DOHH2 (cell line): ENCODE measurements around the gene SYK.

Experiments
- H3F3A ChIP-seq: fragments of 200-600 bp; sonication (generic), shearing (Covaris generic); 2 replicates; pipeline ENCODE4 v1.6.0; 2016; ENCODE audit warnings: antibody characterized with exemption, mild to moderate bottlenecking; ENCODE audit not compliant: control insufficient read depth, insufficient read depth
- H3K27ac ChIP-seq: fragments of 200-600 bp; sonication (generic); 2 replicates; pipeline ENCODE4 v1.5.1; 2014; ENCODE audit warnings: low read depth, mild to moderate bottlenecking, low read length, moderate library complexity
- H3K27me3 ChIP-seq: fragments of 200-600 bp; sonication (generic); 2 replicates; pipeline ENCODE4 v1.6.1; 2014; ENCODE audit warnings: mild to moderate bottlenecking, low read length, mixed read lengths; ENCODE audit not compliant: control insufficient read depth
- H3K36me3 ChIP-seq: fragments of 200-600 bp; sonication (generic); 2 replicates; pipeline ENCODE4 v1.6.1; 2014; ENCODE audit warnings: mild to moderate bottlenecking, low read length, moderate library complexity, mixed read lengths; ENCODE audit not compliant: control insufficient read depth
- H3K4me1 ChIP-seq: fragments of 200-600 bp; sonication (generic); 2 replicates; pipeline ENCODE4 v1.6.1; 2014; ENCODE audit warnings: mild to moderate bottlenecking, low read length, mixed read lengths; ENCODE audit not compliant: control insufficient read depth
- H3K4me2 ChIP-seq: fragments of 200-600 bp; sonication (generic); 2 replicates; pipeline ENCODE4 v1.6.0; 2014; ENCODE audit warnings: mild to moderate bottlenecking, low read length, moderate library complexity
- H3K4me3 ChIP-seq: fragments of 200-600 bp; sonication (generic); 2 replicates; pipeline ENCODE4 v1.5.1; 2014; ENCODE audit warnings: mild to moderate bottlenecking, low read length, mixed read lengths
- H3K79me2 ChIP-seq: fragments of 200-600 bp; sonication (generic); 2 replicates; pipeline ENCODE4 v1.6.1; 2014; ENCODE audit warnings: mild to moderate bottlenecking, low read length, mixed read lengths; ENCODE audit not compliant: control insufficient read depth
- H3K9me2 ChIP-seq: fragments of 200-600 bp; sonication (generic); replicated peaks from 2 replicates; pipeline ENCODE4 v1.6.1; 2014; ENCODE audit warnings: mild to moderate bottlenecking, low read length, mixed read lengths; ENCODE audit not compliant: control insufficient read depth
- H3K9me3 ChIP-seq: fragments of 200-600 bp; sonication (generic); 2 replicates; pipeline ENCODE4 v1.6.1; 2014; ENCODE audit warnings: antibody characterized with exemption, low read length, mixed read lengths; ENCODE audit not compliant: control insufficient read depth, insufficient read depth
- H4K20me1 ChIP-seq: fragments of 200-600 bp; sonication (generic); 2 replicates; pipeline ENCODE4 v1.6.0; 2014; ENCODE audit warnings: low read depth, mild to moderate bottlenecking, antibody characterized with exemption, low read length, moderate library complexity; ENCODE audit not compliant: control insufficient read depth, insufficient read depth
- EZH2phosphoT487 ChIP-seq: fragments of 200-600 bp; sonication (generic); IDR thresholded peaks from 2 replicates; pipeline ENCODE4 v1.6.1; 2017; ENCODE audit warnings: borderline replicate concordance, mild to moderate bottlenecking, antibody characterized with exemption, low read length, moderate library complexity, mixed read lengths
- TF ChIP-seq, protein P1 (sequence below): fragments of 200-600 bp; sonication (generic); IDR thresholded peaks from one replicate; pipeline ENCODE4 v1.5.1; 2014; ENCODE audit warnings: antibody characterized with exemption, mild to moderate bottlenecking, low read depth, low read length; ENCODE audit not compliant: poor library complexity, severe bottlenecking

Gene SYK

GRCh38 chr9:90810691-90811090, 9.1 kb downstream of the SYK start:
- Histone ChIP-seq H3K4me3 (peak overlapping the region; percentile 93), H3K36me3 (peaks cover 92% of the 10 kb centered on the region), H3F3A (peaks cover 46% of the 10 kb centered on the region), H3K9me3 (no peaks in the 10 kb centered on the region), H3K27ac (peak overlapping the region; percentile 93), H3K4me1 (peaks cover 100% of the 10 kb centered on the region), H3K79me2 (peaks cover 100% of the 10 kb centered on the region), H3K27me3 (no peaks in the 10 kb centered on the region), H3K4me2 (peak overlapping the region; percentile 92), H3K9me2 (no peaks in the 10 kb centered on the region), H4K20me1 (no peaks in the 10 kb centered on the region)
- TF ChIP-seq, protein P1, sequence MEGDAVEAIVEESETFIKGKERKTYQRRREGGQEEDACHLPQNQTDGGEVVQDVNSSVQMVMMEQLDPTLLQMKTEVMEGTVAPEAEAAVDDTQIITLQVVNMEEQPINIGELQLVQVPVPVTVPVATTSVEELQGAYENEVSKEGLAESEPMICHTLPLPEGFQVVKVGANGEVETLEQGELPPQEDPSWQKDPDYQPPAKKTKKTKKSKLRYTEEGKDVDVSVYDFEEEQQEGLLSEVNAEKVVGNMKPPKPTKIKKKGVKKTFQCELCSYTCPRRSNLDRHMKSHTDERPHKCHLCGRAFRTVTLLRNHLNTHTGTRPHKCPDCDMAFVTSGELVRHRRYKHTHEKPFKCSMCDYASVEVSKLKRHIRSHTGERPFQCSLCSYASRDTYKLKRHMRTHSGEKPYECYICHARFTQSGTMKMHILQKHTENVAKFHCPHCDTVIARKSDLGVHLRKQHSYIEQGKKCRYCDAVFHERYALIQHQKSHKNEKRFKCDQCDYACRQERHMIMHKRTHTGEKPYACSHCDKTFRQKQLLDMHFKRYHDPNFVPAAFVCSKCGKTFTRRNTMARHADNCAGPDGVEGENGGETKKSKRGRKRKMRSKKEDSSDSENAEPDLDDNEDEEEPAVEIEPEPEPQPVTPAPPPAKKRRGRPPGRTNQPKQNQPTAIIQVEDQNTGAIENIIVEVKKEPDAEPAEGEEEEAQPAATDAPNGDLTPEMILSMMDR: no peak
- no peak for TF ChIP-seq EZH2phosphoT487

- peak overlapping the region; percentile 93 for H3K27ac ChIP-seq
- no peaks in the 10 kb centered on the region for H3K9me2 ChIP-seq
- H3K36me3 ChIP-seq: peaks cover 93% of the 10 kb centered on the region
- peaks cover 94% of the 10 kb centered on the region for H3K4me1 ChIP-seq
- H4K20me1 ChIP-seq: no peaks in the 10 kb centered on the region
- no peak for TF ChIP-seq EZH2phosphoT487
- TF ChIP-seq, protein P1: no peak
- H3K4me2 ChIP-seq: peak overlapping the region; percentile 92
- peaks cover 6% of the 10 kb centered on the region for H3K9me3 ChIP-seq
- H3K27me3 ChIP-seq: no peaks in the 10 kb centered on the region
- H3K79me2 ChIP-seq: peaks cover 100% of the 10 kb centered on the region
- H3F3A ChIP-seq: peaks cover 46% of the 10 kb centered on the region
- H3K4me3 ChIP-seq: peak overlapping the region; percentile 66
Observed at GRCh38 chr9:90813046-90813445, 11.4 kb downstream of the SYK start.

DNA sequence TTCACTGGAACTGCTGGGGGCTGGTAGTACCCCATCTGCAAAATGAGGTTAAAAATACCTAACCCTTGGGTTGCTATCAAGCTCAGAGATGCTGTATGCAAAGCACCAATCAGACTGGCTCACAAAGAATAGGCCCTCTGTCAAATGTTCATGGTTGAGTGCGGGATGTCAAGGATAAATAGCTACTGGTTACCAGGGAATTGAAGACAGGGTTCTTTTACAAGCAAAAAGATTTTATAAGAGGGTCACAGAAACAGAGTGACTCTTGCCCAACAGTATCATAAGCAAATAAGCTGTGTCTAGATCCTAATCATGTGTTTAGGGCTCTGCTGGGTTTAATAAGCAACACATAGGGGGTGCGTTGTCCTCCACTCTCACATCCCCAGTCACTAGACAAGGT, 11.9 kb downstream of the SYK start:
- Histone ChIP-seq H3K9me3 (peaks cover 10% of the 10 kb centered on the region), H3K27ac (peak overlapping the region; percentile 93), H3F3A (peaks cover 46% of the 10 kb centered on the region), H3K9me2 (no peaks in the 10 kb centered on the region), H3K4me2 (peak overlapping the region; percentile 92), H3K27me3 (no peaks in the 10 kb centered on the region), H3K36me3 (peaks cover 93% of the 10 kb centered on the region), H4K20me1 (no peaks in the 10 kb centered on the region), H3K4me3 (peak overlapping the region; percentile 66), H3K4me1 (peaks cover 93% of the 10 kb centered on the region), H3K79me2 (peaks cover 100% of the 10 kb centered on the region)
- no peak for TF ChIP-seq EZH2phosphoT487
- TF ChIP-seq, protein P1: no peak

DNA sequence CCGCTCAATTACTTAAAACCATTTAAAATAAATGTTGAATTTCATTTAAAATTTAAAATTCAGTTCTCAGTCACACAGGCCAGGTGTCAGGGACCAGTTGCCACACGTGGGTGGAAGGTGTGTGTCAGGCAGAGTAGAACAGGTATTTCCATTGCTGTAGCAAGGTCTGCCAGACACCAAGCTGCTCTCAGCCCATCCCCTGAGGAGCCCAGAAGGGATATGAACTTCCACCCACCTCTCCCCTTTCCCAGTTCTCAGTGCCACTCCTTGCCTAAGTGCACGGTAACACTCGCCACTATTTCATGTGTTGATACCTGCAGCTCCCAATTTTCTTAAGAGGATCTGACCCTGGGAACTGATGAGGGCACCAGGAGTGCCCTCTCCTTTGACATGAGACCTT, 12.7 kb downstream of the SYK start:
- H3F3A ChIP-seq: peaks cover 46% of the 10 kb centered on the region
- peak overlapping the region; percentile 66 for H3K4me3 ChIP-seq
- H3K9me3 ChIP-seq: peaks cover 18% of the 10 kb centered on the region
- H3K36me3 ChIP-seq: peaks cover 93% of the 10 kb centered on the region
- H3K9me2 ChIP-seq: no peaks in the 10 kb centered on the region
- peaks cover 100% of the 10 kb centered on the region for H3K79me2 ChIP-seq
- no peak for TF ChIP-seq EZH2phosphoT487
- TF ChIP-seq, protein P1: no peak
- peak overlapping the region; percentile 93 for H3K27ac ChIP-seq
- H3K27me3 ChIP-seq: no peaks in the 10 kb centered on the region
- H3K4me1 ChIP-seq: peaks cover 92% of the 10 kb centered on the region
- H4K20me1 ChIP-seq: no peaks in the 10 kb centered on the region
- H3K4me2 ChIP-seq: peak overlapping the region; percentile 92
